HG03159 (cell line): Measurements from ENCODE around the gene TEX19.
A peak's percentile ranks its signal among the peaks of the same experiment; 100 is the strongest.
"Not testable (repeated sequence)": the region's sequence is repeated elsewhere in the genome, so short reads cannot be mapped to it uniquely, and the experiment has no call there.

ENCODE experiments used
- ATAC-seq: cut with Tn5 transposase; IDR thresholded peaks from one replicate; pipeline ENCODE4 v1.9.1; 2021; ENCODE audit warnings: mild to moderate bottlenecking, moderate library complexity; ENCODE audit not compliant: unreplicated experiment

TEX19 gene

GRCh38 chr17:82333279-82334171 lies 25.5 kb upstream of the TEX19 start, which contains the start of gene SECTM1:
TSS of gene SECTM1 (minus strand) at chr17:82333766. CDS start at chr17:82327240, 6,526 bp downstream.
- no peak for ATAC-seq

- ATAC-seq: no peak
These were observed 24.8 kb upstream of the TEX19 start for GRCh38 chr17:82334204-82334621.

GRCh38 chr17:82334622-82335394 lies 24.2 kb upstream of the TEX19 start:
- no peak for ATAC-seq

- no peak for ATAC-seq
These were observed 20.0 kb upstream of the TEX19 start for GRCh38 chr17:82338858-82339633.

GRCh38 chr17:82339634-82340580 lies 19.1 kb upstream of the TEX19 start:
- no peak for ATAC-seq

GRCh38 chr17:82342361-82343079 lies 16.5 kb upstream of the TEX19 start:
- no peak for ATAC-seq

GRCh38 chr17:82343560-82343959 lies 15.5 kb upstream of the TEX19 start:
- no peak for ATAC-seq

GRCh38 chr17:82344175-82344907 lies 14.7 kb upstream of the TEX19 start:
- ATAC-seq: no peak

- ATAC-seq: no peak
These were observed 13.7 kb upstream of the TEX19 start for GRCh38 chr17:82345151-82345976.

- no peak for ATAC-seq
These were observed 12.4 kb upstream of the TEX19 start for GRCh38 chr17:82346342-82347300.

GRCh38 chr17:82347994-82348393 lies 11.1 kb upstream of the TEX19 start:
- not testable (repeated sequence) for ATAC-seq

GRCh38 chr17:82348434-82348833 lies 10.6 kb upstream of the TEX19 start:
- no peak for ATAC-seq

- no peak for ATAC-seq
These were observed 10.2 kb upstream of the TEX19 start for GRCh38 chr17:82348866-82349265.

- ATAC-seq: no peak
These were observed 9.8 kb upstream of the TEX19 start for GRCh38 chr17:82349287-82349701.

- no peak for ATAC-seq
These were observed 8.6 kb upstream of the TEX19 start for GRCh38 chr17:82350182-82351030.

- ATAC-seq: peak; percentile 55
These were observed 7.8 kb upstream of the TEX19 start for GRCh38 chr17:82351254-82351712.
